Stomach (tissue), 4 donors: ENCODE measurements around the gene PNLDC1.

Experiments used
- POLR2A ChIP-seq, 4 donors: fragments of 450-650 bp; IDR thresholded peaks; one replicate each; pipeline ENCODE4 v1.6.1; 2016; ENCODE audit warnings: antibody characterized with exemption in 4 of 4, control low read depth in 2 of 4, mild to moderate bottlenecking in 1 of 4, moderate library complexity in 1 of 4
- TF ChIP-seq, protein P1 (sequence below), 7 experiments: fragments of 450-650 bp in 4 of 7; fragments of 200-600 bp in 3 of 7; sonication (generic) in 3 of 7; IDR thresholded peaks; one replicate each; pipeline ENCODE4 v1.5.1; 2016 to 2019; ENCODE audit warnings: antibody characterized with exemption in 7 of 7, control low read depth in 2 of 7, mild to moderate bottlenecking in 1 of 7

- TF ChIP-seq, protein P1, sequence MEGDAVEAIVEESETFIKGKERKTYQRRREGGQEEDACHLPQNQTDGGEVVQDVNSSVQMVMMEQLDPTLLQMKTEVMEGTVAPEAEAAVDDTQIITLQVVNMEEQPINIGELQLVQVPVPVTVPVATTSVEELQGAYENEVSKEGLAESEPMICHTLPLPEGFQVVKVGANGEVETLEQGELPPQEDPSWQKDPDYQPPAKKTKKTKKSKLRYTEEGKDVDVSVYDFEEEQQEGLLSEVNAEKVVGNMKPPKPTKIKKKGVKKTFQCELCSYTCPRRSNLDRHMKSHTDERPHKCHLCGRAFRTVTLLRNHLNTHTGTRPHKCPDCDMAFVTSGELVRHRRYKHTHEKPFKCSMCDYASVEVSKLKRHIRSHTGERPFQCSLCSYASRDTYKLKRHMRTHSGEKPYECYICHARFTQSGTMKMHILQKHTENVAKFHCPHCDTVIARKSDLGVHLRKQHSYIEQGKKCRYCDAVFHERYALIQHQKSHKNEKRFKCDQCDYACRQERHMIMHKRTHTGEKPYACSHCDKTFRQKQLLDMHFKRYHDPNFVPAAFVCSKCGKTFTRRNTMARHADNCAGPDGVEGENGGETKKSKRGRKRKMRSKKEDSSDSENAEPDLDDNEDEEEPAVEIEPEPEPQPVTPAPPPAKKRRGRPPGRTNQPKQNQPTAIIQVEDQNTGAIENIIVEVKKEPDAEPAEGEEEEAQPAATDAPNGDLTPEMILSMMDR (IDR thresholded peaks at IDR 0.05), result no peak
- TF ChIP-seq POLR2A (IDR thresholded peaks at IDR 0.05), result no peak
Observed at GRCh38 chr6:159797554-159797953, 2.5 kb upstream of the PNLDC1 start.
